Measurements from ENCODE around the gene DDTL. TPM values are rescaled to one million over a fixed set of nuclear protein-coding genes. Genes with fewer than 3 reads are reported as not detected.
"Not testable (repeated sequence)": the region's sequence is repeated elsewhere in the genome, so short reads cannot be mapped to it uniquely, and the experiment has no call there.

The DDTL gene
- total RNA-seq, 1 experiment from 2014 or later, result 0.11 TPM

GRCh38 chr22:23970201-23970641 lies 3.5 kb downstream of the DDTL start:
- no peak for DNase-seq (ENCODE audit: low read depth)

GRCh38 chr22:23970816-23971486 lies 4.3 kb downstream of the DDTL start:
- no peak for DNase-seq (ENCODE audit: low read depth)

GRCh38 chr22:23971927-23972326 lies 5.2 kb downstream of the DDTL start:
- not testable (repeated sequence) for DNase-seq (ENCODE audit: low read depth)

GRCh38 chr22:23974345-23974744 lies 7.7 kb downstream of the DDTL start, which contains the start of gene DDT:
Gene DDT, minus strand, starts transcription at chr22:23974441. Its CDS starts 27 bp downstream, at chr22:23974414.
- not testable (repeated sequence) for DNase-seq (ENCODE audit: low read depth)

GRCh38 chr22:23974836-23975352 lies 8.2 kb downstream of the DDTL start:
- not testable (repeated sequence) for DNase-seq (ENCODE audit: low read depth)

GRCh38 chr22:23977304-23977703 lies 10.6 kb downstream of the DDTL start:
- not testable (repeated sequence) for DNase-seq (ENCODE audit: low read depth)

- not testable (repeated sequence) for DNase-seq (ENCODE audit: low read depth)
Measured at GRCh38 chr22:23979557-23980240, 13.0 kb downstream of the DDTL start, which contains the start of gene GSTT2. Gene GSTT2, plus strand, starts transcription at chr22:23980134.

GRCh38 chr22:23980567-23980966 lies 13.9 kb downstream of the DDTL start:
- DNase-seq (ENCODE audit: low read depth), result not testable (repeated sequence)

GRCh38 chr22:23984430-23984829 lies 17.7 kb downstream of the DDTL start:
- no peak for DNase-seq (ENCODE audit: low read depth)

GRCh38 chr22:23986089-23986488 lies 19.4 kb downstream of the DDTL start:
- not testable (repeated sequence) for DNase-seq (ENCODE audit: low read depth)

- DNase-seq (ENCODE audit: low read depth), result not testable (repeated sequence)
Measured at GRCh38 chr22:23986538-23987178, 20.0 kb downstream of the DDTL start.

GRCh38 chr22:23989583-23990244 lies 23.0 kb downstream of the DDTL start:
- not testable (repeated sequence) for DNase-seq (ENCODE audit: low read depth)

GRCh38 chr22:23993080-23993479 lies 26.4 kb downstream of the DDTL start:
- DNase-seq (ENCODE audit: low read depth), result not testable (repeated sequence)

- DNase-seq (ENCODE audit: low read depth), result not testable (repeated sequence)
Measured at GRCh38 chr22:23993581-23994177, 27.0 kb downstream of the DDTL start.

GRCh38 chr22:23997092-23997491 lies 30.4 kb downstream of the DDTL start:
- DNase-seq (ENCODE audit: low read depth), result no peak

GRCh38 chr22:23999779-24000178 lies 33.1 kb downstream of the DDTL start:
- DNase-seq (ENCODE audit: low read depth), result not testable (repeated sequence)

GRCh38 chr22:24001314-24001713 lies 34.6 kb downstream of the DDTL start:
- no peak for DNase-seq (ENCODE audit: low read depth)

GRCh38 chr22:24002272-24002671 lies 35.6 kb downstream of the DDTL start:
- DNase-seq (ENCODE audit: low read depth), result no peak

GRCh38 chr22:24002851-24003250 lies 36.2 kb downstream of the DDTL start:
- no peak for DNase-seq (ENCODE audit: low read depth)

GRCh38 chr22:24003887-24004286 lies 37.2 kb downstream of the DDTL start:
- no peak for DNase-seq (ENCODE audit: low read depth)

- DNase-seq (ENCODE audit: low read depth), result no peak
Measured at GRCh38 chr22:24005201-24005600, 38.5 kb downstream of the DDTL start, which contains the start of gene GSTT4. Gene GSTT4, minus strand, starts transcription at chr22:24005453. Its CDS starts 97 bp downstream, at chr22:24005356.

All from Daoy (cell line).